H1 (cell line): ENCODE measurements around the gene FCN3. TPM values are rescaled to one million over a fixed set of nuclear protein-coding genes. Genes with fewer than 3 reads are reported as not detected.

Source experiments
- CTCF ChIA-PET: fragments of 300-600 bp; sonication (Branson Sonifier 250); formaldehyde crosslinking; loops from one replicate; lab custom pipeline; 2021; ENCODE audit not compliant: partially characterized antibody; lab: Charles Lee
- POLR2A ChIA-PET: fragments of 300-600 bp; sonication (Branson Sonifier 250); formaldehyde crosslinking; loops from one replicate; lab custom pipeline; 2021; ENCODE audit warnings: inconsistent platforms; ENCODE audit not compliant: partially characterized antibody; lab: Charles Lee
- DNase-seq, 2 experiments: peaks; one replicate each; pipeline versions ENCODE4 v3.0.0 to v3.0.0-alpha.2; 2010 to 2022; ENCODE audit warnings: low spot score in 2 of 2, low read depth in 1 of 2, mixed read lengths in 1 of 2
- FAIRE-seq: peaks from 2 replicates; lab custom pipeline; 2011; peaks lifted over from hg19 to GRCh38; lab: Jason Lieb, UNC
- H2AFZ ChIP-seq: 2 replicates; pipeline ENCODE4 v1.8.1; 2012; ENCODE audit warnings: low read length, inconsistent platforms
- H2AK5ac ChIP-seq: 2 replicates; pipeline ENCODE4 v1.6.1; 2013; ENCODE audit warnings: low read depth, low read length
- H2BK120ac ChIP-seq: replicated peaks from 2 replicates; pipeline ENCODE3; 2013; ENCODE audit warnings: low read depth, low read length, inconsistent platforms
- H2BK12ac ChIP-seq: 2 replicates; pipeline ENCODE4 v1.6.1; 2013; ENCODE audit warnings: low read depth, low read length
- H2BK15ac ChIP-seq: 2 replicates; pipeline ENCODE4 v1.6.1; 2013; ENCODE audit warnings: low read length
- H2BK20ac ChIP-seq: 2 replicates; pipeline ENCODE4 v1.6.1; 2013; ENCODE audit warnings: low read length
- H2BK5ac ChIP-seq: 2 replicates; pipeline ENCODE4 v1.6.1; 2013; ENCODE audit warnings: low read depth, low read length
- H3K14ac ChIP-seq: 2 replicates; pipeline ENCODE4 v1.6.1; 2013; ENCODE audit warnings: inconsistent platforms; ENCODE audit not compliant: insufficient read length
- H3K18ac ChIP-seq: 2 replicates; pipeline ENCODE4 v1.6.1; 2013; ENCODE audit warnings: low read length; ENCODE audit errors: extremely low read depth
- H3K23ac ChIP-seq: 2 replicates; pipeline ENCODE4 v1.6.1; 2013; ENCODE audit warnings: inconsistent platforms; ENCODE audit not compliant: insufficient read length
- H3K23me2 ChIP-seq: 2 replicates; pipeline ENCODE4 v1.6.1; 2013; ENCODE audit warnings: low read depth, low read length
- H3K27ac ChIP-seq: 2 replicates; pipeline ENCODE4 v1.6.1; 2011; ENCODE audit warnings: low read depth, low read length, inconsistent platforms
- H3K27me3 ChIP-seq, 4 experiments: replicated peaks in 1 of 4; 1 replicate in 1 of 4; 2 replicates in 3 of 4; pipeline versions ENCODE4 v1.6.1 to v1.8.1; 2011 to 2013; ENCODE audit warnings: low read length in 3 of 4, mild to moderate bottlenecking in 3 of 4, inconsistent platforms in 2 of 4, mixed read lengths in 2 of 4, moderate library complexity in 1 of 4; ENCODE audit not compliant: control insufficient read depth in 3 of 4, insufficient read depth in 3 of 4; ENCODE audit errors: extremely low read depth in 1 of 4
- H3K36me3 ChIP-seq, 4 experiments: 2 replicates each; pipeline versions ENCODE4 v1.6.1 to v1.8.1; 2011 to 2013; ENCODE audit warnings: mild to moderate bottlenecking in 4 of 4, low read length in 3 of 4, moderate library complexity in 2 of 4, control low read depth in 1 of 4, inconsistent platforms in 1 of 4; ENCODE audit not compliant: insufficient read depth in 4 of 4, control insufficient read depth in 2 of 4
- H3K4ac ChIP-seq: replicated peaks from 2 replicates; pipeline ENCODE3; 2013; ENCODE audit warnings: low read length, low read depth, mixed read lengths, inconsistent platforms; ENCODE audit not compliant: insufficient read length
- H3K4me1 ChIP-seq, 4 experiments: replicated peaks in 1 of 4; 1 replicate in 1 of 4; 2 replicates in 3 of 4; pipeline versions ENCODE4 v1.6.1 to v1.8.1; 2011 to 2013; ENCODE audit warnings: low read length in 3 of 4, inconsistent platforms in 2 of 4, mixed read lengths in 1 of 4; ENCODE audit not compliant: insufficient read depth in 4 of 4, control insufficient read depth in 3 of 4
- H3K4me2 ChIP-seq, 2 experiments: 2 replicates each; pipeline versions ENCODE4 v1.6.1 to v1.8.1; 2011 to 2013; ENCODE audit warnings: low read depth in 2 of 2, low read length in 2 of 2, control low read depth in 1 of 2, inconsistent platforms in 1 of 2, mild to moderate bottlenecking in 1 of 2; ENCODE audit not compliant: insufficient read depth in 1 of 2
- H3K4me3 ChIP-seq, 4 experiments: fragments of 200-600, 300-600 bp in 1 of 4; sonication (generic), shearing (Covaris generic), sonication (Bioruptor Twin) in 1 of 4; 2 replicates each; pipeline versions ENCODE4 v1.5.1 to v1.8.1; 2011 to 2016; ENCODE audit warnings: low read length in 4 of 4, low read depth in 3 of 4, control low read depth in 2 of 4, inconsistent platforms in 2 of 4, mild to moderate bottlenecking in 2 of 4, mixed read lengths in 1 of 4, moderate library complexity in 1 of 4; ENCODE audit not compliant: insufficient read depth in 2 of 4; ENCODE audit errors: extremely low read depth in 1 of 4
- H3K56ac ChIP-seq: replicated peaks from 2 replicates; pipeline ENCODE3; 2013; ENCODE audit warnings: low read depth, mild to moderate bottlenecking, mixed read lengths, low read length, inconsistent platforms; ENCODE audit not compliant: insufficient read length
- H3K79me1 ChIP-seq: 2 replicates; pipeline ENCODE4 v1.6.1; 2013; ENCODE audit warnings: low read depth, low read length, control low read depth
- H3K79me2 ChIP-seq, 2 experiments: 2 replicates each; pipeline versions ENCODE4 v1.6.1 to v1.8.1; 2012 to 2013; ENCODE audit warnings: low read length in 2 of 2, mild to moderate bottlenecking in 2 of 2, inconsistent platforms in 1 of 2; ENCODE audit not compliant: insufficient read depth in 2 of 2, control insufficient read depth in 1 of 2
- H3K9ac ChIP-seq, 4 experiments: replicated peaks in 1 of 4; 1 replicate in 1 of 4; 2 replicates in 3 of 4; pipeline versions ENCODE4 v1.6.1 to v1.8.1; 2011 to 2013; ENCODE audit warnings: low read depth in 3 of 4, low read length in 3 of 4, control low read depth in 2 of 4, mild to moderate bottlenecking in 2 of 4, moderate library complexity in 2 of 4, inconsistent platforms in 1 of 4; ENCODE audit errors: extremely low read depth in 1 of 4
- H3K9me3 ChIP-seq, 2 experiments: 2 replicates each; pipeline versions ENCODE4 v1.6.1 to v1.8.1; 2012 to 2013; ENCODE audit warnings: mild to moderate bottlenecking in 2 of 2, moderate library complexity in 2 of 2, control low read depth in 1 of 2, inconsistent platforms in 1 of 2, low read depth in 1 of 2, low read length in 1 of 2, mixed read lengths in 1 of 2; ENCODE audit not compliant: insufficient read depth in 2 of 2
- H4K20me1 ChIP-seq, 2 experiments: replicated peaks in 1 of 2; 2 replicates each; pipeline versions ENCODE3 to v1.8.1; 2011 to 2013; ENCODE audit warnings: inconsistent platforms in 2 of 2, low read length in 2 of 2, mild to moderate bottlenecking in 1 of 2; ENCODE audit not compliant: insufficient read depth in 2 of 2, control insufficient read depth in 1 of 2
- H4K5ac ChIP-seq: 2 replicates; pipeline ENCODE4 v1.6.1; 2013; ENCODE audit warnings: low read length, low read depth, mixed read lengths, inconsistent platforms; ENCODE audit not compliant: insufficient read length
- H4K8ac ChIP-seq: 2 replicates; pipeline ENCODE4 v1.8.0; 2013; ENCODE audit warnings: mild to moderate bottlenecking, moderate library complexity, low read length, inconsistent platforms; ENCODE audit not compliant: insufficient read depth; ENCODE audit errors: extremely low read depth
- H4K91ac ChIP-seq: replicated peaks from 2 replicates; pipeline ENCODE3; 2013; ENCODE audit warnings: low read length, mixed read lengths, inconsistent platforms; ENCODE audit not compliant: insufficient read length
- CEBPB ChIP-seq: IDR thresholded peaks from 2 replicates; pipeline ENCODE4 v1.6.1; 2012; ENCODE audit warnings: low read depth, low read length
- WGBS, 2 experiments: shearing (Covaris generic) in 1 of 2; methylation state at CpG; one replicate each; pipeline versions ENCODE4 v1.1.6 to v1.1.7; 2013 to 2015; ENCODE audit warnings: low lambda C conversion rate in 2 of 2, mixed read lengths in 2 of 2, inconsistent platforms in 1 of 2, low coverage in 1 of 2, missing lambda C conversion rate in 1 of 2; ENCODE audit not compliant: insufficient replicate concordance in 2 of 2, insufficient coverage in 1 of 2, insufficient read length in 1 of 2; ENCODE audit errors: extremely low coverage in 1 of 2, missing lambda C conversion rate in 1 of 2; 5-methylcytosine and 5-hydroxymethylcytosine counted together
- polyA plus RNA-seq, 7 experiments: library from polyadenylated mRNA; depleted of rRNA in 3 of 7; stranded (reverse) in 5 of 7; unstranded in 2 of 7; fragments of >200 nt in 5 of 7; fragments of 200-250 nt in 2 of 7; gene quantifications; 1 replicate in 5 of 7; 2 replicates in 1 of 7; 4 replicates in 1 of 7; pipeline versions ENCODE4 v1.2.1 to v1.2.3, GENCODE V29; 2011 to 2013; ENCODE audit warnings: missing spikeins in 2 of 7, mixed read lengths in 2 of 7
- total RNA-seq: library from RNA; stranded (reverse); fragmentation: NEBNext Ultra II Directional; extraction: Animal tissue kit (Norgen Biotek cat#: 25700); gene quantifications from 2 replicates; pipeline ENCODE4 v1.2.1, GENCODE V29; 2021
- TF ChIP-seq, protein P1 (sequence below): IDR thresholded peaks from 2 replicates; pipeline ENCODE4 v1.6.1; 2012; ENCODE audit warnings: inconsistent platforms

Gene FCN3
- total and polyA plus RNA-seq, 2 of the 8 experiments (the other 6 are each of a cell fraction or from before 2014, with no cell fraction given), result 0.30 to 0.57 TPM

DNA sequence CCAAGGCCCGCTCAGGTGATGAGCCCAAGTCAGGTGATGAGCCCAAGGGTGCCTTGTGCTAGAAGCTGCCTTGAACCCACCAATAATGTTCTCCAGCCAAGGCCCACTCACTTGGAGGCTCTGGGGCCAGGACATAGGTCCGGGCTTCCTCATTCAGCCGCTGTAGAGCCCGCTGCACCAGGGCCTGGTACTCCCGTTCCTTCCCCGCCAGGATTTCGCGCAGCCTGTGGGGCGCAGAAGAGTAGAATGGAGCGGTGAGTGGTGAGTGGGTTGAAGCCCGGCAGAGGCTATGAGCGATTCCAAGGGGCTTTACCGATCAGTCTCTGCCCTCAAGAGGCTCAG, 18.4 kb downstream of the FCN3 start:
- H4K91ac ChIP-seq, result no peak overlapping the region
- H3K27ac ChIP-seq, result no peak overlapping the region
- DNase-seq (no peak), FAIRE-seq (no peak)
- no peak overlapping the region for H3K14ac ChIP-seq
- H2AFZ ChIP-seq, result no peak overlapping the region
- CTCF ChIA-PET, result interaction anchor here (1.1 to 28.8 kb wide), 18 partner anchors 11 to 319 kb away, joined by 3 to 625 read pairs (median 9); partner anchors contain the start of genes CD164L2, FCN3, GPR3 and MAP3K6
- H2BK12ac ChIP-seq, result no peak overlapping the region
- H3K27me3 ChIP-seq, result peaks cover 11 to 38% (median 31%) of the 10 kb centered on the region in 4 experiments
- no peak overlapping the region for H3K56ac ChIP-seq
- TF ChIP-seq, protein P1, sequence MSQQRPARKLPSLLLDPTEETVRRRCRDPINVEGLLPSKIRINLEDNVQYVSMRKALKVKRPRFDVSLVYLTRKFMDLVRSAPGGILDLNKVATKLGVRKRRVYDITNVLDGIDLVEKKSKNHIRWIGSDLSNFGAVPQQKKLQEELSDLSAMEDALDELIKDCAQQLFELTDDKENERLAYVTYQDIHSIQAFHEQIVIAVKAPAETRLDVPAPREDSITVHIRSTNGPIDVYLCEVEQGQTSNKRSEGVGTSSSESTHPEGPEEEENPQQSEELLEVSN, result 0 out of 2 replicates have a peak, but pooled peaks have one; percentile 3
- no peak for TF ChIP-seq CEBPB
- peaks cover 19% of the 10 kb centered on the region for H3K23me2 ChIP-seq
- no peak overlapping the region for H2BK120ac ChIP-seq
- no peak overlapping the region for H3K4me2 ChIP-seq
- POLR2A ChIA-PET, result interaction anchor here (0.7 to 10.9 kb wide), 6 partner anchors 6 to 249 kb away, joined by 3 to 101 read pairs (median 4); partner anchors contain the start of genes AHDC1 and MAP3K6
- no peak overlapping the region for H2BK15ac ChIP-seq
- H3K9ac ChIP-seq, result no peak overlapping the region
- H3K79me2 ChIP-seq, result no peaks in the 10 kb centered on the region
- H3K9me3 ChIP-seq, result no peaks in the 10 kb centered on the region
- no peak overlapping the region for H2AK5ac ChIP-seq
- no peaks in the 10 kb centered on the region for H3K79me1 ChIP-seq
- 93% methylated on average over 13 of the region's 13 CpGs; no CpG with 5 or more reads in 1 of the 2 experiments for WGBS, 2 experiments
- H3K4me1 ChIP-seq, result peaks cover 0 to 18% (median 7%) of the 10 kb centered on the region in 4 experiments; a peak in 6 of 7 replicates
- H3K4me3 ChIP-seq, result no peak overlapping the region
- H3K23ac ChIP-seq, result no peak overlapping the region
- no peak overlapping the region for H4K8ac ChIP-seq
- no peak overlapping the region for H3K4ac ChIP-seq
- no peak overlapping the region for H3K18ac ChIP-seq
- H4K20me1 ChIP-seq, result peaks cover 0 to 12% of the 10 kb centered on the region in 2 experiments
- H2BK20ac ChIP-seq, result no peak overlapping the region
- no peak overlapping the region for H4K5ac ChIP-seq
- H2BK5ac ChIP-seq, result no peak overlapping the region
- H3K36me3 ChIP-seq, result no peaks in the 10 kb centered on the region
